GM23338 (cell line): ENCODE results near the gene CDYL2. TPM values are rescaled to one million over a fixed set of nuclear protein-coding genes. Genes with fewer than 3 reads are reported as not detected.

ENCODE experiments used
- ATAC-seq: fragments of 200-7000 bp; cut with Tn5 transposase; 3 replicates; pipeline ENCODE4 v1.9.1; 2020
- DNase-seq: peaks from one replicate; pipeline ENCODE4 v3.0.0-alpha.2; 2015; ENCODE audit warnings: low spot score
- H2AFZ ChIP-seq: fragments of 200-600 bp; sonication (generic); 2 replicates; pipeline ENCODE4 v1.8.0; 2016; ENCODE audit warnings: antibody characterized with exemption, mild to moderate bottlenecking, moderate library complexity
- H3F3A ChIP-seq: fragments of 200-600 bp; sonication (generic); replicated peaks from 2 replicates; pipeline ENCODE4 v1.8.0; 2017; ENCODE audit warnings: antibody characterized with exemption, mixed run types, low read depth
- H3K27ac ChIP-seq: fragments of 200-600 bp; sonication (generic); 2 replicates; pipeline ENCODE4 v1.6.1; 2016; ENCODE audit warnings: low read depth
- H3K27me3 ChIP-seq: fragments of 200-600 bp; sonication (generic); 2 replicates; pipeline ENCODE4 v1.8.0; 2016; ENCODE audit warnings: mild to moderate bottlenecking, mixed run types, moderate library complexity; ENCODE audit not compliant: insufficient read depth
- H3K36me3 ChIP-seq: fragments of 200-600 bp; sonication (generic); 2 replicates; pipeline ENCODE4 v1.8.0; 2016; ENCODE audit warnings: mild to moderate bottlenecking; ENCODE audit not compliant: insufficient read depth
- H3K4me1 ChIP-seq: fragments of 200-600 bp; sonication (generic); 2 replicates; pipeline ENCODE4 v1.8.0; 2016; ENCODE audit warnings: mild to moderate bottlenecking, moderate library complexity; ENCODE audit not compliant: insufficient read depth
- H3K4me2 ChIP-seq: fragments of 200-600 bp; sonication (generic); 2 replicates; pipeline ENCODE4 v1.7.1; 2017; ENCODE audit warnings: mixed run types
- H3K4me3 ChIP-seq: fragments of 200-600 bp; sonication (generic); 2 replicates; pipeline ENCODE4 v1.6.1; 2016; ENCODE audit warnings: mixed run types
- H3K79me2 ChIP-seq: fragments of 200-600 bp; sonication (generic); replicated peaks from 2 replicates; pipeline ENCODE4 v1.8.0; 2017; ENCODE audit warnings: mild to moderate bottlenecking; ENCODE audit not compliant: insufficient read depth
- H3K9me2 ChIP-seq: fragments of 200-600 bp; sonication (generic); 2 replicates; pipeline ENCODE4 v1.8.0; 2017; ENCODE audit not compliant: insufficient read depth
- H4K20me1 ChIP-seq: fragments of 200-600 bp; sonication (generic); replicated peaks from 2 replicates; pipeline ENCODE4 v1.8.0; 2017; ENCODE audit warnings: mild to moderate bottlenecking; ENCODE audit not compliant: insufficient read depth
- H3K27ac Mint-ChIP-seq: 2 replicates; pipeline ENCODE4 v1.8.0; 2020; ENCODE audit warnings: inconsistent platforms, mild to moderate bottlenecking, moderate library complexity, mixed read lengths
- H3K27me3 Mint-ChIP-seq: 3 replicates; pipeline ENCODE4 v1.8.0; 2022; ENCODE audit warnings: low read depth, mild to moderate bottlenecking, moderate library complexity, mixed read lengths, inconsistent platforms; ENCODE audit not compliant: insufficient read depth, poor library complexity
- H3K36me3 Mint-ChIP-seq: 3 replicates; pipeline ENCODE4 v1.8.0; 2021; ENCODE audit warnings: low read depth, mild to moderate bottlenecking, inconsistent platforms, moderate library complexity, mixed read lengths
- H3K4me1 Mint-ChIP-seq: 3 replicates; pipeline ENCODE4 v1.8.0; 2020; ENCODE audit warnings: mild to moderate bottlenecking, inconsistent platforms, mixed read lengths
- H3K4me3 Mint-ChIP-seq: 3 replicates; pipeline ENCODE4 v1.8.0; 2021; ENCODE audit warnings: moderate library complexity, mild to moderate bottlenecking, inconsistent platforms, mixed read lengths
- H3K9me3 Mint-ChIP-seq: 3 replicates; pipeline ENCODE4 v1.8.0; 2020; ENCODE audit warnings: moderate library complexity, mild to moderate bottlenecking, inconsistent platforms, mixed read lengths
- CREB1 ChIP-seq: fragments of 250-450 bp; sonication (Bioruptor Pico); IDR thresholded peaks from 2 replicates; pipeline ENCODE4 v1.5.0; 2020; ENCODE audit warnings: low read depth, mild to moderate bottlenecking, moderate library complexity
- EZH2 ChIP-seq: fragments of 200-600 bp; sonication (generic); IDR thresholded peaks from one replicate; pipeline ENCODE4 v1.8.0; 2017; ENCODE audit warnings: antibody characterized with exemption, mild to moderate bottlenecking, low read depth; ENCODE audit not compliant: unreplicated experiment
- EZH2phosphoT487 ChIP-seq: fragments of 200-600 bp; sonication (generic); IDR thresholded peaks from one replicate; pipeline ENCODE4 v1.8.1; 2018; ENCODE audit warnings: antibody characterized with exemption; ENCODE audit not compliant: unreplicated experiment
- JUNB ChIP-seq: IDR thresholded peaks from one replicate; pipeline ENCODE4 v1.6.1; 2016; ENCODE audit warnings: antibody characterized with exemption; ENCODE audit not compliant: unreplicated experiment
- NANOG ChIP-seq: IDR thresholded peaks from 2 replicates; pipeline ENCODE4 v1.6.1; 2016; ENCODE audit warnings: antibody characterized with exemption, borderline replicate concordance
- polyA plus RNA-seq: library from polyadenylated mRNA; unstranded; fragments of >200 nt; fragmentation: Nextera tagmentation; extraction: Ambion mirVana; gene quantifications from 2 replicates; pipeline ENCODE4 v1.2.1, GENCODE V29; 2016
- total RNA-seq: library from RNA; depleted of rRNA; stranded (reverse); fragments of >200 nt; shearing (Covaris generic); gene quantifications from 2 replicates; pipeline ENCODE4 v1.2.3, GENCODE V29; 2014
- TF ChIP-seq, protein P1 (sequence below): fragments of 250-450 bp; sonication (Bioruptor Pico); IDR thresholded peaks from 2 replicates; pipeline ENCODE4 v1.5.0; 2020; ENCODE audit warnings: mild to moderate bottlenecking, moderate library complexity
- TF ChIP-seq, protein P2 (sequence below): IDR thresholded peaks from one replicate; pipeline ENCODE4 v1.6.1; 2018; ENCODE audit warnings: antibody characterized with exemption; ENCODE audit not compliant: unreplicated experiment
- TF ChIP-seq, protein P3 (sequence below): IDR thresholded peaks from 2 replicates; pipeline ENCODE4 v1.6.1; 2016; ENCODE audit warnings: antibody characterized with exemption
- TF ChIP-seq, protein P4 (sequence below), 2 experiments: fragments of 200-600 bp in 1 of 2; sonication (generic) in 1 of 2; conservative IDR thresholded peaks; 2 replicates each; pipeline versions ENCODE4 v1.5.1 to v1.6.1; 2016 to 2017; ENCODE audit warnings: antibody characterized with exemption in 2 of 2, low read depth in 2 of 2, mild to moderate bottlenecking in 2 of 2, moderate library complexity in 1 of 2

CDYL2 gene
- total and polyA plus RNA-seq, 2 experiments from 2014 or later: 0.82 to 4.3 TPM

DNA sequence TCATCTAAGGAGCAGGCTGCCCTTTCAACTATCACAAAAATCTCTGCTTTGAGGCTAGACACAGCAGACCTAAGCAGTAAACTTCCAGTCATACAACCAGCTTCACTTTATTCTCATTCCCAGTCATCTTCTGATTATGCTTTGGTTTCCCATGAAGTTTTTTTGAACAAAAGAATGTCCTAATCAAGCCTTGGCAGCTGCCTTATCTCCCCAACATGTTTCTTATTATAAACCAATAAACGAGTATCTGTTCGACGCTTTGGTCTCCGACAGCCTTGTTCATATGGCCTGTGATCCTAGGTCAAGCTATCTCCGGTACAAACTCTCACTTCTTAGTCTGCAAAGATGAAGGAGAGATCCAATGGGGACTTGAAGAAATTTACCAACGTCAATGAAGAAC is 47.4 kb upstream of the CDYL2 start (continued):
- TF ChIP-seq, protein P1, sequence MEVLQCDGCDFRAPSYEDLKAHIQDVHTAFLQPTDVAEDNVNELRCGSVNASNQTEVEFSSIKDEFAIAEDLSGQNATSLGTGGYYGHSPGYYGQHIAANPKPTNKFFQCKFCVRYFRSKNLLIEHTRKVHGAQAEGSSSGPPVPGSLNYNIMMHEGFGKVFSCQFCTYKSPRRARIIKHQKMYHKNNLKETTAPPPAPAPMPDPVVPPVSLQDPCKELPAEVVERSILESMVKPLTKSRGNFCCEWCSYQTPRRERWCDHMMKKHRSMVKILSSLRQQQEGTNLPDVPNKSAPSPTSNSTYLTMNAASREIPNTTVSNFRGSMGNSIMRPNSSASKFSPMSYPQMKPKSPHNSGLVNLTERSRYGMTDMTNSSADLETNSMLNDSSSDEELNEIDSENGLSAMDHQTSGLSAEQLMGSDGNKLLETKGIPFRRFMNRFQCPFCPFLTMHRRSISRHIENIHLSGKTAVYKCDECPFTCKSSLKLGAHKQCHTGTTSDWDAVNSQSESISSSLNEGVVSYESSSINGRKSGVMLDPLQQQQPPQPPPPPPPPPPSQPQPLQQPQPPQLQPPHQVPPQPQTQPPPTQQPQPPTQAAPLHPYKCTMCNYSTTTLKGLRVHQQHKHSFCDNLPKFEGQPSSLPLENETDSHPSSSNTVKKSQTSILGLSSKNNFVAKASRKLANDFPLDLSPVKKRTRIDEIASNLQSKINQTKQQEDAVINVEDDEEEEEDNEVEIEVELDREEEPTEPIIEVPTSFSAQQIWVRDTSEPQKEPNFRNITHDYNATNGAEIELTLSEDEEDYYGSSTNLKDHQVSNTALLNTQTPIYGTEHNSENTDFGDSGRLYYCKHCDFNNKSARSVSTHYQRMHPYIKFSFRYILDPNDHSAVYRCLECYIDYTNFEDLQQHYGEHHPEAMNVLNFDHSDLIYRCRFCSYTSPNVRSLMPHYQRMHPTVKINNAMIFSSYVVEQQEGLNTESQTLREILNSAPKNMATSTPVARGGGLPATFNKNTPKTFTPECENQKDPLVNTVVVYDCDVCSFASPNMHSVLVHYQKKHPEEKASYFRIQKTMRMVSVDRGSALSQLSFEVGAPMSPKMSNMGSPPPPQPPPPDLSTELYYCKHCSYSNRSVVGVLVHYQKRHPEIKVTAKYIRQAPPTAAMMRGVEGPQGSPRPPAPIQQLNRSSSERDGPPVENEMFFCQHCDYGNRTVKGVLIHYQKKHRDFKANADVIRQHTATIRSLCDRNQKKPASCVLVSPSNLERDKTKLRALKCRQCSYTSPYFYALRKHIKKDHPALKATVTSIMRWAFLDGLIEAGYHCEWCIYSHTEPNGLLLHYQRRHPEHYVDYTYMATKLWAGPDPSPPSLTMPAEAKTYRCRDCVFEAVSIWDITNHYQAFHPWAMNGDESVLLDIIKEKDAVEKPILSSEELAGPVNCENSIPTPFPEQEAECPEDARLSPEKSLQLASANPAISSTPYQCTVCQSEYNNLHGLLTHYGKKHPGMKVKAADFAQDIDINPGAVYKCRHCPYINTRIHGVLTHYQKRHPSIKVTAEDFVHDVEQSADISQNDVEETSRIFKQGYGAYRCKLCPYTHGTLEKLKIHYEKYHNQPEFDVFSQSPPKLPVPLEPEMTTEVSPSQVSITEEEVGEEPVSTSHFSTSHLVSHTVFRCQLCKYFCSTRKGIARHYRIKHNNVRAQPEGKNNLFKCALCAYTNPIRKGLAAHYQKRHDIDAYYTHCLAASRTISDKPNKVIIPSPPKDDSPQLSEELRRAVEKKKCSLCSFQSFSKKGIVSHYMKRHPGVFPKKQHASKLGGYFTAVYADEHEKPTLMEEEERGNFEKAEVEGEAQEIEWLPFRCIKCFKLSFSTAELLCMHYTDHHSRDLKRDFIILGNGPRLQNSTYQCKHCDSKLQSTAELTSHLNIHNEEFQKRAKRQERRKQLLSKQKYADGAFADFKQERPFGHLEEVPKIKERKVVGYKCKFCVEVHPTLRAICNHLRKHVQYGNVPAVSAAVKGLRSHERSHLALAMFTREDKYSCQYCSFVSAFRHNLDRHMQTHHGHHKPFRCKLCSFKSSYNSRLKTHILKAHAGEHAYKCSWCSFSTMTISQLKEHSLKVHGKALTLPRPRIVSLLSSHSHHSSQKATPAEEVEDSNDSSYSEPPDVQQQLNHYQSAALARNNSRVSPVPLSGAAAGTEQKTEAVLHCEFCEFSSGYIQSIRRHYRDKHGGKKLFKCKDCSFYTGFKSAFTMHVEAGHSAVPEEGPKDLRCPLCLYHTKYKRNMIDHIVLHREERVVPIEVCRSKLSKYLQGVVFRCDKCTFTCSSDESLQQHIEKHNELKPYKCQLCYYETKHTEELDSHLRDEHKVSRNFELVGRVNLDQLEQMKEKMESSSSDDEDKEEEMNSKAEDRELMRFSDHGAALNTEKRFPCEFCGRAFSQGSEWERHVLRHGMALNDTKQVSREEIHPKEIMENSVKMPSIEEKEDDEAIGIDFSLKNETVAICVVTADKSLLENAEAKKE (CRISPR knock-in tag): no peak
- TF ChIP-seq NANOG (no peak), JUNB (no peak)

DNA sequence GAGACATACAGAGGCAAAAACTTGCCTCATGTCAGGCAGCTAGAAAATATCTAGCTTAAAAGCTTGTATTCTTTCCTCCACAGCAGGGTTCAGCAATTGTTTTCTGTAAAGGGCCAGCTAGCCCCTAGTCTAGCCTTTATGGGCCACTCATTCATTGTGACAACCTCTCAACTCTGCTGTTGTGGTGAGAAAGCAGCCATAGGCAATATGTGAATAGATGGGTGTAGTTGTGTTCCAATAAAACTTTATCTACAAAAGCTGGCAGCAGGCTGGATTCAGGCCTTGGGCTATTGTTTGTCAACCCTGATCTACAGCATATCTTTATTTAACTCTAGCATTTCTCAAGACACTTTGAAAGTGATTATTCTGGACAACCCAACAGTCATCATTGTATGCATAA is 46.4 kb upstream of the CDYL2 start:
- Mint-ChIP-seq H3K27ac (no peak overlapping the region), H3K4me3 (no peak overlapping the region), H3K36me3 (no peaks in the 10 kb centered on the region), H3K27me3 (no peaks in the 10 kb centered on the region), H3K4me1 (no peaks in the 10 kb centered on the region), H3K9me3 (no peaks in the 10 kb centered on the region)
- H3K27me3 ChIP-seq: no peaks in the 10 kb centered on the region
- no peak overlapping the region for H3K27ac ChIP-seq
- H3K4me3 ChIP-seq: no peak overlapping the region
- H3K79me2 ChIP-seq: no peaks in the 10 kb centered on the region
- ATAC-seq (no peak), DNase-seq (no peak)
- H4K20me1 ChIP-seq: no peaks in the 10 kb centered on the region
- H3K4me1 ChIP-seq: no peaks in the 10 kb centered on the region
- H3K4me2 ChIP-seq: no peak overlapping the region
- H3F3A ChIP-seq: no peaks in the 10 kb centered on the region
- H3K9me2 ChIP-seq: no peaks in the 10 kb centered on the region
- H2AFZ ChIP-seq: no peak overlapping the region
- H3K36me3 ChIP-seq: no peaks in the 10 kb centered on the region
- TF ChIP-seq CREB1: no peak
- TF ChIP-seq, protein P2, sequence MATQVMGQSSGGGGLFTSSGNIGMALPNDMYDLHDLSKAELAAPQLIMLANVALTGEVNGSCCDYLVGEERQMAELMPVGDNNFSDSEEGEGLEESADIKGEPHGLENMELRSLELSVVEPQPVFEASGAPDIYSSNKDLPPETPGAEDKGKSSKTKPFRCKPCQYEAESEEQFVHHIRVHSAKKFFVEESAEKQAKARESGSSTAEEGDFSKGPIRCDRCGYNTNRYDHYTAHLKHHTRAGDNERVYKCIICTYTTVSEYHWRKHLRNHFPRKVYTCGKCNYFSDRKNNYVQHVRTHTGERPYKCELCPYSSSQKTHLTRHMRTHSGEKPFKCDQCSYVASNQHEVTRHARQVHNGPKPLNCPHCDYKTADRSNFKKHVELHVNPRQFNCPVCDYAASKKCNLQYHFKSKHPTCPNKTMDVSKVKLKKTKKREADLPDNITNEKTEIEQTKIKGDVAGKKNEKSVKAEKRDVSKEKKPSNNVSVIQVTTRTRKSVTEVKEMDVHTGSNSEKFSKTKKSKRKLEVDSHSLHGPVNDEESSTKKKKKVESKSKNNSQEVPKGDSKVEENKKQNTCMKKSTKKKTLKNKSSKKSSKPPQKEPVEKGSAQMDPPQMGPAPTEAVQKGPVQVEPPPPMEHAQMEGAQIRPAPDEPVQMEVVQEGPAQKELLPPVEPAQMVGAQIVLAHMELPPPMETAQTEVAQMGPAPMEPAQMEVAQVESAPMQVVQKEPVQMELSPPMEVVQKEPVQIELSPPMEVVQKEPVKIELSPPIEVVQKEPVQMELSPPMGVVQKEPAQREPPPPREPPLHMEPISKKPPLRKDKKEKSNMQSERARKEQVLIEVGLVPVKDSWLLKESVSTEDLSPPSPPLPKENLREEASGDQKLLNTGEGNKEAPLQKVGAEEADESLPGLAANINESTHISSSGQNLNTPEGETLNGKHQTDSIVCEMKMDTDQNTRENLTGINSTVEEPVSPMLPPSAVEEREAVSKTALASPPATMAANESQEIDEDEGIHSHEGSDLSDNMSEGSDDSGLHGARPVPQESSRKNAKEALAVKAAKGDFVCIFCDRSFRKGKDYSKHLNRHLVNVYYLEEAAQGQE: no peak
- TF ChIP-seq, protein P3, sequence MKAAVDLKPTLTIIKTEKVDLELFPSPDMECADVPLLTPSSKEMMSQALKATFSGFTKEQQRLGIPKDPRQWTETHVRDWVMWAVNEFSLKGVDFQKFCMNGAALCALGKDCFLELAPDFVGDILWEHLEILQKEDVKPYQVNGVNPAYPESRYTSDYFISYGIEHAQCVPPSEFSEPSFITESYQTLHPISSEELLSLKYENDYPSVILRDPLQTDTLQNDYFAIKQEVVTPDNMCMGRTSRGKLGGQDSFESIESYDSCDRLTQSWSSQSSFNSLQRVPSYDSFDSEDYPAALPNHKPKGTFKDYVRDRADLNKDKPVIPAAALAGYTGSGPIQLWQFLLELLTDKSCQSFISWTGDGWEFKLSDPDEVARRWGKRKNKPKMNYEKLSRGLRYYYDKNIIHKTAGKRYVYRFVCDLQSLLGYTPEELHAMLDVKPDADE: no peak
- TF ChIP-seq, protein P4, sequence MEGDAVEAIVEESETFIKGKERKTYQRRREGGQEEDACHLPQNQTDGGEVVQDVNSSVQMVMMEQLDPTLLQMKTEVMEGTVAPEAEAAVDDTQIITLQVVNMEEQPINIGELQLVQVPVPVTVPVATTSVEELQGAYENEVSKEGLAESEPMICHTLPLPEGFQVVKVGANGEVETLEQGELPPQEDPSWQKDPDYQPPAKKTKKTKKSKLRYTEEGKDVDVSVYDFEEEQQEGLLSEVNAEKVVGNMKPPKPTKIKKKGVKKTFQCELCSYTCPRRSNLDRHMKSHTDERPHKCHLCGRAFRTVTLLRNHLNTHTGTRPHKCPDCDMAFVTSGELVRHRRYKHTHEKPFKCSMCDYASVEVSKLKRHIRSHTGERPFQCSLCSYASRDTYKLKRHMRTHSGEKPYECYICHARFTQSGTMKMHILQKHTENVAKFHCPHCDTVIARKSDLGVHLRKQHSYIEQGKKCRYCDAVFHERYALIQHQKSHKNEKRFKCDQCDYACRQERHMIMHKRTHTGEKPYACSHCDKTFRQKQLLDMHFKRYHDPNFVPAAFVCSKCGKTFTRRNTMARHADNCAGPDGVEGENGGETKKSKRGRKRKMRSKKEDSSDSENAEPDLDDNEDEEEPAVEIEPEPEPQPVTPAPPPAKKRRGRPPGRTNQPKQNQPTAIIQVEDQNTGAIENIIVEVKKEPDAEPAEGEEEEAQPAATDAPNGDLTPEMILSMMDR (conservative IDR thresholded peaks at IDR 0.05; ENCODE audit: low read depth in 2 of 2): no peak
- TF ChIP-seq EZH2: no peak
- no peak for TF ChIP-seq JUNB
- no peak for TF ChIP-seq NANOG
- no peak for TF ChIP-seq EZH2phosphoT487
